ENCODE measurements around the gene PHKB.

PHKB gene

GRCh38 chr16:47577029-47577428, 115.9 kb downstream of the PHKB start:
- peaks cover 0 to 2% (median 0%) of the 10 kb centered on the region in 5 donors for H3K4me1 ChIP-seq (ENCODE audit: control insufficient read depth in 5 of 5, insufficient read depth in 5 of 5, low read length in 5 of 5)
- no peak overlapping the region for H3K4me3 ChIP-seq (ENCODE audit: low read depth in 1 of 5, low read length in 5 of 5)
- peaks cover 1 to 5% (median 2%) of the 10 kb centered on the region in 5 donors for H3K36me3 ChIP-seq (ENCODE audit: control insufficient read depth in 5 of 5, insufficient read depth in 5 of 5, low read length in 5 of 5)
- H3K27me3 ChIP-seq (ENCODE audit: control insufficient read depth in 5 of 5, insufficient read depth in 4 of 5, low read length in 5 of 5), result no peaks in the 10 kb centered on the region
- H3K27ac ChIP-seq (ENCODE audit: low read depth, low read length), result no peak overlapping the region
- no peaks in the 10 kb centered on the region for H3K9me3 ChIP-seq (ENCODE audit: control insufficient read depth in 5 of 5, low read length in 5 of 5)
- no peak overlapping the region for H3K9ac ChIP-seq (ENCODE audit: low read length in 5 of 5)

- Histone ChIP-seq H3K27me3 (ENCODE audit: control insufficient read depth in 5 of 5, insufficient read depth in 4 of 5, low read length in 5 of 5) (no peaks in the 10 kb centered on the region), H3K27ac (ENCODE audit: low read depth, low read length) (no peak overlapping the region)
These were observed 116.9 kb downstream of the PHKB start for GRCh38 chr16:47578033-47578432.

GRCh38 chr16:47578573-47578972, 117.4 kb downstream of the PHKB start:
- no peak overlapping the region for H3K27ac ChIP-seq (ENCODE audit: low read depth, low read length)
- H3K36me3 ChIP-seq (ENCODE audit: control insufficient read depth in 5 of 5, insufficient read depth in 5 of 5, low read length in 5 of 5), result peaks cover 0 to 5% (median 4%) of the 10 kb centered on the region in 5 donors
- no peaks in the 10 kb centered on the region for H3K9me3 ChIP-seq (ENCODE audit: control insufficient read depth in 5 of 5, low read length in 5 of 5)
- H3K9ac ChIP-seq (ENCODE audit: low read length in 5 of 5), result no peak overlapping the region
- no peak overlapping the region for H3K4me3 ChIP-seq (ENCODE audit: low read depth in 1 of 5, low read length in 5 of 5)
- H3K4me1 ChIP-seq (ENCODE audit: control insufficient read depth in 5 of 5, insufficient read depth in 5 of 5, low read length in 5 of 5), result peaks cover 0 to 2% (median 0%) of the 10 kb centered on the region in 5 donors
- no peaks in the 10 kb centered on the region for H3K27me3 ChIP-seq (ENCODE audit: control insufficient read depth in 5 of 5, insufficient read depth in 4 of 5, low read length in 5 of 5)

More at GRCh38 chr16:47578033-47578432, 116.9 kb downstream of the PHKB start:
- Histone ChIP-seq H3K36me3 (ENCODE audit: control insufficient read depth in 5 of 5, insufficient read depth in 5 of 5, low read length in 5 of 5) (peaks cover 0 to 6% (median 5%) of the 10 kb centered on the region in 5 donors), H3K9ac (ENCODE audit: low read length in 5 of 5) (no peak overlapping the region), H3K9me3 (ENCODE audit: control insufficient read depth in 5 of 5, low read length in 5 of 5) (no peaks in the 10 kb centered on the region), H3K4me3 (ENCODE audit: low read depth in 1 of 5, low read length in 5 of 5) (no peak overlapping the region), H3K4me1 (ENCODE audit: control insufficient read depth in 5 of 5, insufficient read depth in 5 of 5, low read length in 5 of 5) (peaks cover 0 to 2% (median 0%) of the 10 kb centered on the region in 5 donors)

GRCh38 chr16:47581114-47581513, 120.0 kb downstream of the PHKB start:
- no peaks in the 10 kb centered on the region for H3K9me3 ChIP-seq (ENCODE audit: control insufficient read depth in 5 of 5, low read length in 5 of 5)
- no peaks in the 10 kb centered on the region for H3K4me1 ChIP-seq (ENCODE audit: control insufficient read depth in 5 of 5, insufficient read depth in 5 of 5, low read length in 5 of 5)
- H3K27ac ChIP-seq (ENCODE audit: low read depth, low read length), result no peak overlapping the region
- no peak overlapping the region for H3K9ac ChIP-seq (ENCODE audit: low read length in 5 of 5)
- H3K36me3 ChIP-seq (ENCODE audit: control insufficient read depth in 5 of 5, insufficient read depth in 5 of 5, low read length in 5 of 5), result peaks cover 0 to 5% (median 4%) of the 10 kb centered on the region in 5 donors
- H3K4me3 ChIP-seq (ENCODE audit: low read depth in 1 of 5, low read length in 5 of 5), result no peak overlapping the region
- H3K27me3 ChIP-seq (ENCODE audit: control insufficient read depth in 5 of 5, insufficient read depth in 4 of 5, low read length in 5 of 5), result no peaks in the 10 kb centered on the region

GRCh38 chr16:47584464-47585225, 123.5 kb downstream of the PHKB start:
- Histone ChIP-seq H3K9me3 (ENCODE audit: control insufficient read depth in 5 of 5, low read length in 5 of 5) (no peaks in the 10 kb centered on the region), H3K27me3 (ENCODE audit: control insufficient read depth in 5 of 5, insufficient read depth in 4 of 5, low read length in 5 of 5) (no peaks in the 10 kb centered on the region), H3K36me3 (ENCODE audit: control insufficient read depth in 5 of 5, insufficient read depth in 5 of 5, low read length in 5 of 5) (peaks cover 10 to 16% (median 15%) of the 10 kb centered on the region in 5 donors), H3K27ac (ENCODE audit: low read depth, low read length) (no peak overlapping the region), H3K9ac (ENCODE audit: low read length in 5 of 5) (no peak overlapping the region), H3K4me3 (ENCODE audit: low read depth in 1 of 5, low read length in 5 of 5) (no peak overlapping the region), H3K4me1 (ENCODE audit: control insufficient read depth in 5 of 5, insufficient read depth in 5 of 5, low read length in 5 of 5) (no peaks in the 10 kb centered on the region)

GRCh38 chr16:47586121-47586520, 125.0 kb downstream of the PHKB start:
- Histone ChIP-seq H3K27ac (ENCODE audit: low read depth, low read length) (no peak overlapping the region), H3K9me3 (ENCODE audit: control insufficient read depth in 5 of 5, low read length in 5 of 5) (no peaks in the 10 kb centered on the region), H3K27me3 (ENCODE audit: control insufficient read depth in 5 of 5, insufficient read depth in 4 of 5, low read length in 5 of 5) (no peaks in the 10 kb centered on the region), H3K9ac (ENCODE audit: low read length in 5 of 5) (no peak overlapping the region), H3K4me1 (ENCODE audit: control insufficient read depth in 5 of 5, insufficient read depth in 5 of 5, low read length in 5 of 5) (no peaks in the 10 kb centered on the region), H3K4me3 (ENCODE audit: low read depth in 1 of 5, low read length in 5 of 5) (no peak overlapping the region), H3K36me3 (ENCODE audit: control insufficient read depth in 5 of 5, insufficient read depth in 5 of 5, low read length in 5 of 5) (peaks cover 20 to 28% (median 23%) of the 10 kb centered on the region in 5 donors)

GRCh38 chr16:47590472-47590871, 129.3 kb downstream of the PHKB start:
- Histone ChIP-seq H3K36me3 (ENCODE audit: control insufficient read depth in 5 of 5, insufficient read depth in 5 of 5, low read length in 5 of 5) (peaks cover 31 to 46% (median 41%) of the 10 kb centered on the region in 5 donors), H3K9ac (ENCODE audit: low read length in 5 of 5) (no peak overlapping the region), H3K4me1 (ENCODE audit: control insufficient read depth in 5 of 5, insufficient read depth in 5 of 5, low read length in 5 of 5) (no peaks in the 10 kb centered on the region), H3K27me3 (ENCODE audit: control insufficient read depth in 5 of 5, insufficient read depth in 4 of 5, low read length in 5 of 5) (no peaks in the 10 kb centered on the region), H3K9me3 (ENCODE audit: control insufficient read depth in 5 of 5, low read length in 5 of 5) (no peaks in the 10 kb centered on the region), H3K27ac (ENCODE audit: low read depth, low read length) (no peak overlapping the region), H3K4me3 (ENCODE audit: low read depth in 1 of 5, low read length in 5 of 5) (no peak overlapping the region)

GRCh38 chr16:47592232-47592631, 131.1 kb downstream of the PHKB start:
- no peak overlapping the region for H3K9ac ChIP-seq (ENCODE audit: low read length in 5 of 5)

GRCh38 chr16:47599512-47599911, 138.4 kb downstream of the PHKB start:
- no peak overlapping the region for H3K9ac ChIP-seq (ENCODE audit: low read length in 5 of 5)

More at GRCh38 chr16:47592232-47592631, 131.1 kb downstream of the PHKB start:
- no peaks in the 10 kb centered on the region for H3K27me3 ChIP-seq (ENCODE audit: control insufficient read depth in 5 of 5, insufficient read depth in 4 of 5, low read length in 5 of 5)
- H3K4me1 ChIP-seq (ENCODE audit: control insufficient read depth in 5 of 5, insufficient read depth in 5 of 5, low read length in 5 of 5), result no peaks in the 10 kb centered on the region
- H3K9me3 ChIP-seq (ENCODE audit: control insufficient read depth in 5 of 5, low read length in 5 of 5), result no peaks in the 10 kb centered on the region
- no peak overlapping the region for H3K27ac ChIP-seq (ENCODE audit: low read depth, low read length)
- H3K4me3 ChIP-seq (ENCODE audit: low read depth in 1 of 5, low read length in 5 of 5), result no peak overlapping the region
- peaks cover 31 to 50% (median 43%) of the 10 kb centered on the region in 5 donors for H3K36me3 ChIP-seq (ENCODE audit: control insufficient read depth in 5 of 5, insufficient read depth in 5 of 5, low read length in 5 of 5)

GRCh38 chr16:47600376-47600775, 139.2 kb downstream of the PHKB start:
- Histone ChIP-seq H3K4me3 (ENCODE audit: low read depth in 1 of 5, low read length in 5 of 5) (no peak overlapping the region), H3K36me3 (ENCODE audit: control insufficient read depth in 5 of 5, insufficient read depth in 5 of 5, low read length in 5 of 5) (peaks cover 0 to 19% (median 8%) of the 10 kb centered on the region in 5 donors), H3K9me3 (ENCODE audit: control insufficient read depth in 5 of 5, low read length in 5 of 5) (no peaks in the 10 kb centered on the region), H3K9ac (ENCODE audit: low read length in 5 of 5) (no peak overlapping the region), H3K27ac (ENCODE audit: low read depth, low read length) (no peak overlapping the region), H3K4me1 (ENCODE audit: control insufficient read depth in 5 of 5, insufficient read depth in 5 of 5, low read length in 5 of 5) (no peaks in the 10 kb centered on the region), H3K27me3 (ENCODE audit: control insufficient read depth in 5 of 5, insufficient read depth in 4 of 5, low read length in 5 of 5) (no peaks in the 10 kb centered on the region)

More at GRCh38 chr16:47599512-47599911, 138.4 kb downstream of the PHKB start:
- no peak overlapping the region for H3K4me3 ChIP-seq (ENCODE audit: low read depth in 1 of 5, low read length in 5 of 5)
- H3K9me3 ChIP-seq (ENCODE audit: control insufficient read depth in 5 of 5, low read length in 5 of 5), result no peaks in the 10 kb centered on the region
- no peaks in the 10 kb centered on the region for H3K27me3 ChIP-seq (ENCODE audit: control insufficient read depth in 5 of 5, insufficient read depth in 4 of 5, low read length in 5 of 5)
- H3K36me3 ChIP-seq (ENCODE audit: control insufficient read depth in 5 of 5, insufficient read depth in 5 of 5, low read length in 5 of 5), result peaks cover 1 to 18% (median 8%) of the 10 kb centered on the region in 5 donors
- no peak overlapping the region for H3K27ac ChIP-seq (ENCODE audit: low read depth, low read length)
- no peaks in the 10 kb centered on the region for H3K4me1 ChIP-seq (ENCODE audit: control insufficient read depth in 5 of 5, insufficient read depth in 5 of 5, low read length in 5 of 5)
